GM19193 (cell line): ENCODE results near the gene TMEM126B.

Experiments
- POLR2A ChIP-seq: IDR thresholded peaks from 4 replicates; pipeline ENCODE4 v1.6.1; 2011; ENCODE audit not compliant: insufficient read depth, insufficient read length; ENCODE audit errors: extremely low read depth

Gene TMEM126B

GRCh38 chr11:85666687-85667086 is 38.3 kb downstream of the TMEM126B start:
- TF ChIP-seq POLR2A, result no peak

- TF ChIP-seq POLR2A, result no peak
Observed at GRCh38 chr11:85668157-85668556, 39.8 kb downstream of the TMEM126B start.

DNA sequence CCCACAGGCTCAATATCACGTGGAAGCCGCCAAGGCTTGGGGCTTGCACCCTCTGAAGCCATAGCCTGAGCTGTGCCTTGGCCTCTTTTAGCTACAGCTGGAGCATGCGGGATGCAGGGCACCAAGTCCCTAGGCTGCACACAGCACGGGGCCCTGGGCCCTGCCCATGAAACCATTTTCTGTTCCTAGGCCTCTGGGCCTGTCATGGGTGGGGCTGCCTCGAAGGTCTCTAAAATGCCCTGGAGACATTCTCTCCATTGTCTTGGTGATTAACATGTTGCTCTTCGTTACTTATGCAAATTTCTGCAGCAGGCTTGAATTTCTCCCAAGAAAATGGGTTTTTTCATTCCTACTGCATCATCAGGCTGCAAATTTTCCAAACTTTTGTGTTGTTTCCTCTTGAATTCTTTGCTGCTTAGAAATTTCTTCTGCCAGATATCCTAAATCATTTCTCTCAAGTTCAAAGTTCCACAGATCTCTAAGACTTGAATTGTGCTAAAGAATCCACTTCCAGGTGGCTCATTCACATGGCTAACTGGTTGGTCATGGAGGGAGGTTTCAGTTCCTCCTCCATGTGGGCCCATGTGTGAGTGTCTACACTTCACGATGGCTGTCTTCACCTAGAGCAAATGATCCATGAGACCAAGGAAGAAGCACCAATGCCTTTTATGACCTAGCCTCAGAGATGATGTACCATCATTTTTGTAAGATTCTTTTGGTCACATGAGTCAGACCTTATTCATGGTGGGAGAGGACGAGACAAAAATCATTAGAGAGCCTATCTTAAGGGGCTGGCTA is 43.9 kb downstream of the TMEM126B start:
- no peak for TF ChIP-seq POLR2A

GRCh38 chr11:85673393-85673792 is 45.0 kb downstream of the TMEM126B start:
- no peak for TF ChIP-seq POLR2A

DNA sequence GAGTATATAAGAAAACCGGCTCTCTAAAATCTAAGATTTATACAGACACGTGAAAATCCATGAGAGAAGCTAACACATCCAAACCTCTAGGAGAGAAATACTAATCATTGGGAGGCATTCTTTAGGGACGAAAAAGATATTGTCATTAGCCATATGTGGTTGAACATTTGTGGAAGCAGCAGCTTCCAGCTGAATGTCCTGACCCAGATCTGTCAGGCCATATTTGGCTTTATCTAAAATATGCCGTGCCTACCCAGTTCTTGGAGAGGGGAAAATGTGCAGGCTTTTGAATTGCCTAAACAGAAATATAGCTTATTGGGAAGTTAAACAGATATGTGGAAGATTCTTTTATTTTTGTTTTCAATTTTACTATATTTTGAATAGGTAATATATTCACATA is 51.2 kb downstream of the TMEM126B start:
- TF ChIP-seq POLR2A, result no peak

DNA sequence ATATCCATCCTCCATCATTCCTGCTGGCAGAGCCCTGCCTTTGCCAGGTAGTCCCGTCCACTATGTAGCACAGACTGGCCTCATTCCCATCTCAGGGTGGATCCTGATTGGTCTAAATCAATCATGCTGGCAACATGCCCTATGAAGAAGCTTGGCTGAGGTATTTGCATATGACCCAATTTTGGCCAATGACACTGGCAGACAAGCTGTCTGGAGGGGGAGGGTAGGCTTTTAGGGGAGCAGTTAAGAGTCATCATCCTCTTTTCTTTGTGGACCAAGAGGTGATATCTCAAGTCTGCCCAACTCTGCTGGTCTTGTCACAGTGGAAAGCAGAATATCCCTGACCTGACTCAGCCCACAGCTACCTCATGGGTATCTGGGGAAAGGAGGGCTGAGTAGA is 52.5 kb downstream of the TMEM126B start:
- no peak for TF ChIP-seq POLR2A

DNA sequence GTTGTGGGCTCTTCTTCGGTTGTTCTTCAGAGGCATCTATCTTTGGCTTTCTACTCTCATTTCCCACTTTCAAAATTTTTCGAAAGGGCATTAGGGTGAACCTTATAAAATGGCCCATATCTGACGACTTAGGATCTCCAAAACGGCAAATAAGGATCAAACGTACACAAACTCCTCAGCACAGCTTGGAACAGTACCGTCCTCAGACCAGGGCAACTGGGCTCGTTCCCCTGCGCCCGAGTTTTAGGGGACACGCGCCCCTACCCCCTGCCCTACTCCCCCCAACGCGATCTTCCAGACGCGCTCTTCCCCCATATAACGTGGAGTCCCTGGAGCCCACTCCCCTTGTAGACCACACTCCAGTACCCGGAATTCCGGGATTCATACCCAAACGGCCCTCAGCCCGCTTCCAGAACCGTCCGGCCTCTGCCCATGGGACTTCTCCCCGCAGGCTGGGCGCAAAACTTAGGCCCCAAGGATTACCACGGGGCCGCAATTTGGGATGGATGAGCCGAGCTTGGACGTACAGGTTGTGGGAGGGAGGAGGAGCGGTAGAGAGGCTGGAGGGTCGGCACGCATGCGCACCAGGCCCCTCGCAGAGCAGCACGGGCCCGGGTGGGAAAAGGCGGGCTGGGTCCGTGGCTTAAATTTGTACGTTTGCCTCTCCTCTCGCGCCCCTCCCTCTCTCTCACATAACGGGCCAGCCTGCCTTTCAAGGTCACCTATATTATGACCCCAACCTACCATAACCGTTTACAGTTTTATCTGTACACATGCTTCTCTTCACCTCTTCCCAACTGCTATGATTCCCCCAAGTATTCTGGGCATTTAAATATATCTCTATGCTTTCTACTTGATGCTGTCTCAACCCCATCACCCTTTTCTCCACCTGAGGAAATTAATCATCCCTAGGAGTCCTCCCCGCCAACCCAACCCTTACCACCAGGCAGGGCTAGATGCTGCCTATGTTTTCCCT is 54.2 kb downstream of the TMEM126B start:
- no peak for TF ChIP-seq POLR2A

GRCh38 chr11:85685125-85685819 is 56.9 kb downstream of the TMEM126B start:
- no peak for TF ChIP-seq POLR2A

DNA sequence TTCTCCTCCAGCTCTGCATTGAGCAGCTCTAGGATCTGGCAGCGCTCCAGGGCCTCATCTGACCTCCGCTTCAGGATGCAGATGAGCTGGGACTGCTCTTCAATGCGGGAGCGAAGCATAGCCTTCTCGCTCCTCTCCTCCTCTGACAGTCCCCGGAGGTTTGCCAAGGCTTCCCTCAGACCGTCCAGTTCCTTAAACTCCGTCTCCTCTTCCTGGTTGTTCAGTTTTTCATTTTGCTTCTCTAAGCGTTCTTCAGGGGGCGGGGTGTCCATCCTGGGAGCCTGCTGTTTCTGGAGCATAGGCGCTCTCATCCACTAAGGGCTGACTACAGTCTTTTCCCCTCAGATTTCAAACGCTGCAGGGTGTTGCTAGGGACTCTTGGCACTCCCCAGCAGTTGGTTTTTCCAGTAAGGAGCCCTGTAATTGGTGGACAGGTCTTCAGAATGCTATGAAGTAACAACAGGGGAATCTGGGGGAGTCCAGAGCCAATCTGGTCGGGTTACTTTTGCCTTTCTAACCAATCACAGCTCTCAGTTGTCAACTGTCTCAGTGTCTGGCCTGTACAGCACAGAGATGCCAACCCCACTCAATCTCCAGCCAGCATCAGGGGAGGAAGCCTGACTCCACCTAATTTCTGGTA is 57.5 kb downstream of the TMEM126B start, which contains the start of gene CCDC89:
Gene CCDC89, minus strand, starts transcription at position 376 of the 640 bp plus-strand sequence. Its CDS starts 65 bp downstream, at position 311.
- TF ChIP-seq POLR2A, result no peak
